Measurements from ENCODE around the gene NMRK1. TPM values are rescaled to one million over a fixed set of nuclear protein-coding genes. Genes with fewer than 3 reads are reported as not detected.

The NMRK1 gene
- total RNA-seq, 1 donor from 2014 or later, result 28.4 TPM

DNA sequence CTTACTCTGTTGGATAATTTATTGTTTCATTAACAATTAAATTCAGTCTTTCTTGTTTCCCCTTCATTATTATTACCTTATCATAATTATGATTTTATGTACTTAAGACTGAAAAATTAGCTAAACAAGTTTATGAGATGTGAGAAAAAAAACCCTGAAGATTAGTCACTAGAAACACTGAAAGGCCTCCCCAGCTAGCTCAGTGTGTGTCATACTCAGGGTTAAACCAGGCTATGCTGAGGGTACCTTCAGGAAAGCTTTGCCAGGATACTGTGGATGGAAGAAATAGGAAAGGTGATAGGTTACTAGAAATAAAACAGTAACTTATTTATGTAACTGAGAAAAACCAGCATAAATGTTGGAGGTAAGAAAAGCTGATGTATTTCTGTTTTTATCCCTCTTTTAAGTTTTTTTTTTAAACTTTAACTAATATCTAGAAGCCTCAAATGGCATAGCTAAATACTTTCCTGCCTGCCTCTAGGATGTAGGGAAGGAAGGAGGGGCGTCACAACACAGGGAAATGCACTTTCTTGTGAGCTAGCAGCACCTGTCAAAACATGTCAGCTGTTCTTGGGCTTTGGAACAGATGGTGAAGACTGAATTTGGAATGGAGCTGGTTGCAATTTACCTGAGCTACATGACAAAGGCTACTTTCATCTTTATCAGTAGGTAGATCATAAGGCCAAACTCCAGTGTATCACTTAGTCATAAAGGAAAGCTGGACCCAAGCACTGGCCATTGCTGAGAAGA is 24.2 kb downstream of the NMRK1 start:
- DNase-seq (ENCODE audit: extremely low read depth, low read depth, low spot score), result no peak

DNA sequence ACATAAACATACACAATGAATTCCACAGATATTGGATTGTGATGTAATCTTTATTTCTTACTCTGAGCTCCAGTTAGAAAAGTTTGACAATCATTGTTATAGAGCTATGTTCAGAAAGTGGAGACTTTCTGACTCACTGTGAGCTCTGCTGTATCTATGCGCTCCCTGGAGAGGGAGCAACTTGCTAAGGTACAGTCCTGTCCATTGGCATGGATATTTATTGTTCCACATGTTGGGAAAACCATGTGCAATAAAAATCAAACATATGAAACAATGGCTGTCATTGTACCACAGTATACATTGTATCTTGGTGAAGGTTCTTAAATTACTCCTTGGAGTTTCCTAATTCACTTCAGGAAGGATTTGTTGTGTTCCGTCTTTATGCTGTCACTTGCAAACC is 26.8 kb downstream of the NMRK1 start:
- no peak for DNase-seq (ENCODE audit: extremely low read depth, low read depth, low spot score)

DNA sequence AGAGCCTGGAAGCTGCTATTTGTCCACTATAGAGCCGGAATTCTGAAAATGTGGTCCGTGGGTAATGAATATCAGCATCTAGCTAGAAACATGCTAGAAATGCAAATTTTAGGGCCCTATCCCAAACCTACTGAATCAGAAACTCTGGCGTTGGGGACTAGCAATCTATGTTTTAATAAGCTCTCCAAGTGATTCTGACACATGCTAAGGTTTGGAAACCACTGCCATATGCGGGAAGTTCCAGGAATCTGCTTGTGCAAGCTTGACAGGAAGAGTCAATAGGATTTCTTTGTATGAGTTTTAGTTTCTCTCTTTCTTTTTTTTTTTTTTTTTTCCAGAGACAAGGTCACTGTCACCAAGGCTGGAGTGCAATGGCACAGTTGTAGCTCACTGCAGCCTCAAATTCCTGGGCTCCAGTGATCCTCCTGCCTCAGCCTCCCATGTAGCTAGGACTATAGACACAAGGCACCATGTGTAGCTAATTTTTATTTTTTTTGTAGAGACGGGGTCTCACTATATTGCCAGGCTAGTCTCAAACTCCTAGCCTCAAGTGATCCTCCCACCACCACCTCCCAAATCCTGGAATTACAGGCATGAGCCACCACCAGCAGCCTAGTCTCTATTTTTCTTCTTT is 33.5 kb downstream of the NMRK1 start:
- no peak for DNase-seq (ENCODE audit: extremely low read depth, low read depth, low spot score)

GRCh38 chr9:75053869-75054268 is 34.1 kb downstream of the NMRK1 start:
- no peak for DNase-seq (ENCODE audit: extremely low read depth, low read depth, low spot score)

DNA sequence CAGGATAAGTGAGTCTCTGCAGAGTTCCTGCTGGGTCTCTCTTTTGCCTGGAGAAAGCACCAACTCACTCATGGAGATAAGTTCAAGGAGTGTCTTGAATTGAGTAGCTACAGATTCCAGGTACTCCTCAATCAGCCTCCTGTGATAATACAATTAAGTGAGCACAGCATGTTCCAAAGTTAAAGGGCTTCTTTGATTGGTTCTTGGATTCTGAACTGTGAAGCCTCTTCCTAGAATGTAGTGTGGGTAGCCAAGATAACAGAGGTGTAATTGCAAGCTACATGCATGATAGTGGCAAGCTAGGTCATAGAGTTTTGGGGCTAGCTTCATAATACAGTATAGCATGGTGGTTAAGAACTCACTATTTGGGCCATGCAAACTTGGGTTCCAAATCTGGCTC is 36.7 kb downstream of the NMRK1 start:
- no peak for DNase-seq (ENCODE audit: extremely low read depth, low read depth, low spot score)

- DNase-seq (ENCODE audit: extremely low read depth, low read depth, low spot score), result no peak
Measured at GRCh38 chr9:75047506-75047905, 40.4 kb downstream of the NMRK1 start.

DNA sequence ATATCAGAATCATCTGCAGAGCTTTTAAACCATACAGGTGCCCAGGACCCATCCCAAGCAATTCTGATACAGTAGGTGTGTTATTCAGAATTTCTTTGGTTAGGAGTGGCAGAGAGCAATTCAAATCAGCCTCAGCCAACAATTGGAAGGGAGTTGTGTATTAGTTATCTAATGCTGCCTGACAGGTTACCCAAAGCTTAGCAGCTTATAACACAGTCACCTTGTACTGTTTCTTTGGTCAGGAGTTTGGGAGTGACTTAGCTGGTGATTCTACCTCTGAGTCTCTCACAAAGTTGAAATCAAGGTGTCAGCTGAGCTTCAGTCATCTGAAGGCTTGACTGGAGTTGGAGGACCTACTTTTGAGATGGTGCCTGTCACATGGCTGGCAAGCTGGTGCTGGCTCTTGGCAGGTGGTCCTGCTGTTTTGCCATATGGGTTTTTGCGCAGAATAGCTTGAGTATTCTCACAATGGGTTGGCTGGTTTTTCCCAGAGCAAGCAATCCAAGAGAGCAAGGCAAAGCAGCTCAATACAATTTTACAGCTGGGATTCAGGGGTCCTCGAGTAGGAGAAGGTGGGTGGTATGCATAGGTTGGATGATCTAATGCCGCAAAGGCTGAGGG is 41.1 kb downstream of the NMRK1 start:
- no peak for DNase-seq (ENCODE audit: extremely low read depth, low read depth, low spot score)

DNA sequence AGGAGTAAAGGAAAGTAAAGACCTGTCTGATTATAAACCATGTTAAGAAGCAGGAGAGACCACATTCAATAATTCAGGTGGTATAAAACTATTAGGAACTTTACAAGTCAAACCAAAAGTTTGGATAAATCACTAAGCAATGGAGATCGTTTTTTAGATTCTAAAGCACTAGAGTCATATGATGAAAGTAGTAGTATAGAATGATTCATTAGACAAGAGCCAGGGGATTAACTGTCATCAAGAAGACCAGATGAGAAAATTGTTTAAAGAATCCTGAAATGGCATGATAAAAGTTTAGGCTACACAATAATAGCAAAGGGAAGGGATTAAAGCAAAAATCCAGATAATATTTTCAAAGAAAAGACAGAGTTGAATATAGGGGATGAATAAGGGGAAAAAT is 46.9 kb downstream of the NMRK1 start:
- DNase-seq (ENCODE audit: extremely low read depth, low read depth, low spot score), result no peak

DNA sequence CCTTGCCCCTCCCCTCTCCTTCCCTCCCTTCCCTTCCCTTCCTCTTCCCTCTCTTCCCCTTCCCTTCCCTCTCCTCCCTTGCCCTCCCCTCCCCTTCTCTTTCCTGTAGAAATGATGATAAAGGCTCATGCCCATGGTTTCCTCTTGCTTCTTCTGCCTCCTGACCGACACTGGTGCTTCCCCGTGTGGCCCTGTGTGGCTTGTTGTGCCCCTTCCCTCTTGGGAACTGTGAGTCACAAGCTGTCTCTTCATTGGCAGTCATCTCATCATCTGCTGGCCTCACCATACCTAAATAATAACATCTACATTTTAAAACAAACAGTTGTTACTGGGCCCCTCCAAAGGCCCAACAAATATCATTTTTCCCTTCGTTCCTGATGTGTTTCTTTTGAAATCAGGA is 48.2 kb downstream of the NMRK1 start:
- no peak for DNase-seq (ENCODE audit: extremely low read depth, low read depth, low spot score)

GRCh38 chr9:75039009-75039408 is 48.9 kb downstream of the NMRK1 start:
- no peak for DNase-seq (ENCODE audit: extremely low read depth, low read depth, low spot score)

- no peak for DNase-seq (ENCODE audit: extremely low read depth, low read depth, low spot score)
Measured at GRCh38 chr9:75036793-75037192, 51.2 kb downstream of the NMRK1 start.

- DNase-seq (ENCODE audit: extremely low read depth, low read depth, low spot score), result no peak
Measured at GRCh38 chr9:75033791-75034473, 54.0 kb downstream of the NMRK1 start.

- DNase-seq (ENCODE audit: extremely low read depth, low read depth, low spot score), result no peak
Measured at GRCh38 chr9:75027187-75028107, 60.5 kb downstream of the NMRK1 start.

GRCh38 chr9:75023846-75024245 is 64.1 kb downstream of the NMRK1 start:
- DNase-seq (ENCODE audit: extremely low read depth, low read depth, low spot score), result no peak

DNA sequence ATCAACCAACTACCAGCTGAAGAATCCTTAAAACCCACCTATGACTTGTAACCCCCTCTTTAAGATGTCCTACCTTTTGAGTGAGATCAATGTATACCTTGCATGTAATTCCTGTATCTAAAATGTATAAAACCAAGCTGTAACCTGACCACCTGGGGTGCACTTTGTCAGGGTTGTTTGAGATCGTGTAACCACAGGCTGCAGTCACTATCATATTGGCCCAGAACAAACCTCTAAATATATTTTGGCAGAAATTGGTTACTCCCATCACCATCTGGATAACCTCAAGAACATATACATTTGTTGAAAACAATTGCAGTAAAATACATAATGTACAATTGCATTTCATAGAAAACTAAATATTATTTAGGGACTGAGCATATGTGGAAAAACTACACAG is 68.3 kb downstream of the NMRK1 start:
- DNase-seq (ENCODE audit: extremely low read depth, low read depth, low spot score), result no peak

GRCh38 chr9:75019022-75019421 is 68.9 kb downstream of the NMRK1 start:
- no peak for DNase-seq (ENCODE audit: extremely low read depth, low read depth, low spot score)

DNA sequence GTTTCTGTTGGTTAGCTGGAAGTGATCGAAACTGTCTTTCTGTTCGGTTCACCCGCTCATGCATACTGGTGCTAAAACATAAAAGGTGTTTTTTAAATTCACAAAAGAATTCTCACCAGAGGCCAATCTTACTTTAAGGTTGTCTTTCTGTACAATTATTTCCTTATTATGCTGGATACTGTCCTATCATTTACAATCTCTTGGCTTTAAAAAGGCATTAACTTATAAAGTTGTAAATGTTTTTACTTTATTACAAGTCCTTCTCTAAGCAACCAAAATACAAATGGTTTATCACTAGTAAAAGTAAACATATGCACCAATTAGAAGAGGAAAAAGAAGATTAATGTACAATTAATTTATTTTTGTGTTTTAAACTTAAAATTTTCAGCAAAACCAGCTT is 70.6 kb downstream of the NMRK1 start:
- no peak for DNase-seq (ENCODE audit: extremely low read depth, low read depth, low spot score)

DNA sequence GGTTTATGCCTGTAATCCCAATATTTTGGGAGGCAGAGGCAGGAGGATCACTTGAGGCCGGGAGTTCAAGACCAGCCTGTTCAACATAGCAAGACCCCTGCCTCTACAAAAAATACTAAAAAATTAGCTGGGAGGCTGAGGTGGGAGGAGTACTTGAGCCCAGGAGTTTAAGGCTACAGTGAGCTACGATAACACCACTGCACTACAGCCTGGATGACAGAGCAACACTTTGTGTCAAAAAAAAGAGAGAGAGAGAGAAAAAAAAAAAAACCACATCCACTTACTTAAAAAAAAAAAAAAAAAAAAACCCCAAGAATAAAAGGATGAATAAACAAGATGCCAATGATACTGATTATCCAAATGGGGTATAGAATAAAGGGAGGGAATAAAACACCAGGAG is 74.2 kb downstream of the NMRK1 start:
- DNase-seq (ENCODE audit: extremely low read depth, low read depth, low spot score), result no peak

Data from glomerular endothelial cell (primary cell).